ENCODE data around the gene PSMB10. TPM values are rescaled to one million over a fixed set of nuclear protein-coding genes. Genes with fewer than 3 reads are reported as not detected.

Gene PSMB10
- total RNA-seq, 1 experiment from 2014 or later: 24.5 TPM

DNA sequence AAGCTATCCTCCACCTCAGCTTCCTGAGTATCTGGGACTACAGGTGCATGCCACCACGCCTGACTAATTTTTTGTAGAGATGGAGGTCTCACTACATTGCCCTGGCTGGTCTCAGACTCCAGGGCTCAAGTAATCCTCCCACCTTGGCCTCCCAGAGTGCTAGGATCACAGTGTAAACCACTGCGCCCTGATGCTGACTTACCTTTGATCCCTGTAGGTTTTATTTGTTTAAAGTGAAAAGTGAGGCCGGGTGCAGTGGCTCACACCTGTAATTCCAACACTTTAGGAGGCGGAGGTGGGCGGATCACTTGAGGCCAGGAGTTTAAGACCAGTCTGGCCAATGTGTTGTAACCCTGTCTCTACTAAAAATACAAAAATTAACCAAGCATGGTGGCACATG, 34.9 kb downstream of the PSMB10 start:
- H3T11ph ChIP-seq (ENCODE audit: low read length): no peak overlapping the region
- no peaks in the 10 kb centered on the region for H4K20me1 ChIP-seq (ENCODE audit: control insufficient read depth, insufficient read depth, insufficient read length)
- no peak overlapping the region for H3K18ac ChIP-seq (ENCODE audit: insufficient read length, low read depth, low read length)
- H4K8ac ChIP-seq (replicated peaks; ENCODE audit: insufficient read length, low read depth, low read length): no peak overlapping the region
- no peak overlapping the region for H3K4ac ChIP-seq (ENCODE audit: low read depth, low read length)
- Mint-ChIP-seq H3K27me3 (ENCODE audit: low read depth) (no peaks in the 10 kb centered on the region), H3K4me3 (no peak overlapping the region), H3K9me3 (no peaks in the 10 kb centered on the region), H3K27ac (no peak overlapping the region), H3K4me1 (no peaks in the 10 kb centered on the region), H3K36me3 (ENCODE audit: insufficient read depth in 1 of 3, low read depth in 3 of 3) (peaks cover 4 to 12% (median 11%) of the 10 kb centered on the region in 3 experiments; a peak in 6 of 7 replicates)
- H2AK5ac ChIP-seq (ENCODE audit: insufficient read length, low read length): no peak overlapping the region
- TF ChIP-seq, protein P1, sequence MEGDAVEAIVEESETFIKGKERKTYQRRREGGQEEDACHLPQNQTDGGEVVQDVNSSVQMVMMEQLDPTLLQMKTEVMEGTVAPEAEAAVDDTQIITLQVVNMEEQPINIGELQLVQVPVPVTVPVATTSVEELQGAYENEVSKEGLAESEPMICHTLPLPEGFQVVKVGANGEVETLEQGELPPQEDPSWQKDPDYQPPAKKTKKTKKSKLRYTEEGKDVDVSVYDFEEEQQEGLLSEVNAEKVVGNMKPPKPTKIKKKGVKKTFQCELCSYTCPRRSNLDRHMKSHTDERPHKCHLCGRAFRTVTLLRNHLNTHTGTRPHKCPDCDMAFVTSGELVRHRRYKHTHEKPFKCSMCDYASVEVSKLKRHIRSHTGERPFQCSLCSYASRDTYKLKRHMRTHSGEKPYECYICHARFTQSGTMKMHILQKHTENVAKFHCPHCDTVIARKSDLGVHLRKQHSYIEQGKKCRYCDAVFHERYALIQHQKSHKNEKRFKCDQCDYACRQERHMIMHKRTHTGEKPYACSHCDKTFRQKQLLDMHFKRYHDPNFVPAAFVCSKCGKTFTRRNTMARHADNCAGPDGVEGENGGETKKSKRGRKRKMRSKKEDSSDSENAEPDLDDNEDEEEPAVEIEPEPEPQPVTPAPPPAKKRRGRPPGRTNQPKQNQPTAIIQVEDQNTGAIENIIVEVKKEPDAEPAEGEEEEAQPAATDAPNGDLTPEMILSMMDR (conservative IDR thresholded peaks at IDR 0.05): no peak
- no peak overlapping the region for H3K27ac ChIP-seq (ENCODE audit: insufficient read length, low read depth, low read length)
- H3K56ac ChIP-seq (ENCODE audit: insufficient read length, low read depth, low read length): no peak overlapping the region
- H3K79me2 ChIP-seq (ENCODE audit: insufficient read depth, low read length): no peaks in the 10 kb centered on the region
- no peak overlapping the region for H2BK15ac ChIP-seq (ENCODE audit: low read depth, low read length)
- no peaks in the 10 kb centered on the region for H3K79me1 ChIP-seq (ENCODE audit: insufficient read depth, low read depth, low read length, poor library complexity, severe bottlenecking)
- no peaks in the 10 kb centered on the region for H3K4me1 ChIP-seq (ENCODE audit: insufficient read depth, low read length)
- H2AFZ ChIP-seq (ENCODE audit: low read length): no peak overlapping the region
- no peak overlapping the region for H2BK5ac ChIP-seq (ENCODE audit: insufficient read length, low read length)
- WGBS (ENCODE audit: extremely low coverage, insufficient read length, low lambda C conversion rate): no CpG with 5 or more reads among the region's 5 CpGs
- H3K23ac ChIP-seq (ENCODE audit: insufficient read length, low read depth, low read length): no peak overlapping the region
- H3K9ac ChIP-seq (ENCODE audit: extremely low read depth, insufficient read length, low read length): no peak overlapping the region
- no peak overlapping the region for H3K4me2 ChIP-seq (ENCODE audit: insufficient read depth, insufficient read length, low read length)
- H3K9me3 ChIP-seq (ENCODE audit: control insufficient read depth, low read depth, low read length): no peaks in the 10 kb centered on the region
- H4K5ac ChIP-seq (ENCODE audit: insufficient read length, low read depth, low read length): no peak overlapping the region
- no peak overlapping the region for H3K14ac ChIP-seq (ENCODE audit: insufficient read depth, low read length)
- H3K23me2 ChIP-seq (ENCODE audit: insufficient read length, low read depth, low read length, poor library complexity, severe bottlenecking): no peaks in the 10 kb centered on the region
- H2BK20ac ChIP-seq (ENCODE audit: low read depth, low read length, poor library complexity, severe bottlenecking): no peak overlapping the region
- no peak overlapping the region for H4K91ac ChIP-seq (ENCODE audit: insufficient read length, low read depth, low read length)
- H2BK120ac ChIP-seq (ENCODE audit: low read depth, low read length, poor library complexity, severe bottlenecking): no peak overlapping the region
- no peak for DNase-seq
- no peaks in the 10 kb centered on the region for H3K27me3 ChIP-seq (ENCODE audit: insufficient read depth, low read length)
- no peak overlapping the region for H2BK12ac ChIP-seq (ENCODE audit: insufficient read length, low read depth, low read length)
